Hepatocyte (in vitro differentiated cells): ENCODE results near the gene DIRAS1. TPM values are rescaled to one million over a fixed set of nuclear protein-coding genes. Genes with fewer than 3 reads are reported as not detected.

ENCODE experiments used
- polyA plus RNA-seq: library from polyadenylated mRNA; unstranded; fragments of >200 nt; fragmentation: Nextera tagmentation; extraction: Ambion mirVana; gene quantifications from 2 replicates; pipeline ENCODE4 v1.2.1, GENCODE V29; 2016
- total RNA-seq: library from RNA; depleted of rRNA; stranded (reverse); fragments of >200 nt; gene quantifications from 2 replicates; pipeline ENCODE4 v1.2.3, GENCODE V29; 2014

Gene DIRAS1
- total and polyA plus RNA-seq, 2 experiments from 2014 or later, result 1.5 to 2.4 TPM

Other genes with a start within 250 kb of the DIRAS1 start
- 126 and 129 TPM in 2 replicates for gene GADD45B, start 245.2 kb downstream of the DIRAS1 start, total RNA-seq
- 229 and 299 TPM in 2 replicates for gene GADD45B, start 245.2 kb downstream of the DIRAS1 start, polyA plus RNA-seq
- 1.2 and 1.3 TPM in 2 replicates for gene GNG7, start 18.7 kb downstream of the DIRAS1 start, total RNA-seq
- gene GNG7, start 18.7 kb downstream of the DIRAS1 start, polyA plus RNA-seq, result 1.9 and 3.3 TPM in 2 replicates
- 31.4 and 36.1 TPM in 2 replicates for gene SLC39A3, start 18.6 kb upstream of the DIRAS1 start, total RNA-seq
- gene SLC39A3, start 18.6 kb upstream of the DIRAS1 start, polyA plus RNA-seq, result 37.4 and 44.3 TPM in 2 replicates
- 33.4 and 37.4 TPM in 2 replicates for gene SGTA, start 61.9 kb upstream of the DIRAS1 start, total RNA-seq
- gene SGTA, start 61.9 kb upstream of the DIRAS1 start, polyA plus RNA-seq, result 62.8 and 65.8 TPM in 2 replicates
- gene THOP1, start 64.1 kb upstream of the DIRAS1 start, total RNA-seq, result 49.4 and 64.3 TPM in 2 replicates
- 56.8 and 61.4 TPM in 2 replicates for gene THOP1, start 64.1 kb upstream of the DIRAS1 start, polyA plus RNA-seq
- gene ZNF554, start 98.5 kb upstream of the DIRAS1 start, total RNA-seq, result 4.0 and 5.3 TPM in 2 replicates
- gene ZNF554, start 98.5 kb upstream of the DIRAS1 start, polyA plus RNA-seq, result 5.0 and 5.5 TPM in 2 replicates
- 6.4 and 7.4 TPM in 2 replicates for gene ZNF555, start 120.1 kb upstream of the DIRAS1 start, total RNA-seq
- gene ZNF555, start 120.1 kb upstream of the DIRAS1 start, polyA plus RNA-seq, result 2.7 and 3.0 TPM in 2 replicates
- gene ZNF556, start 146.0 kb upstream of the DIRAS1 start, total RNA-seq, result 0.03 TPM in 1 of 2 replicates, not detected in the other
- not detected in 2 replicates for gene ZNF556, start 146.0 kb upstream of the DIRAS1 start, polyA plus RNA-seq
- gene ZNF57, start 179.6 kb upstream of the DIRAS1 start, total RNA-seq, result 8.4 and 10.0 TPM in 2 replicates
- gene ZNF57, start 179.6 kb upstream of the DIRAS1 start, polyA plus RNA-seq, result 12.8 and 13.2 TPM in 2 replicates
- gene ZNF77, start 223.6 kb upstream of the DIRAS1 start, total RNA-seq, result 3.3 and 3.4 TPM in 2 replicates
- gene ZNF77, start 223.6 kb upstream of the DIRAS1 start, polyA plus RNA-seq, result 1.8 and 2.2 TPM in 2 replicates